Spleen (tissue), 11 donors: ENCODE results near the gene ZCCHC7. TPM values are rescaled to one million over a fixed set of nuclear protein-coding genes. Genes with fewer than 3 reads are reported as not detected.

Experiments used
- DNase-seq: peaks from one replicate; pipeline ENCODE4 v3.0.0-alpha.2; 2020
- H3K27ac ChIP-seq, 8 donors: fragments of 200-600 bp; sonication (generic) in 7 of 8; 1 replicate in 4 of 8; 2 replicates in 4 of 8; pipeline versions ENCODE4 v1.5.0 to v1.8.0; 2016 to 2021; ENCODE audit warnings: inconsistent platforms in 4 of 8, mild to moderate bottlenecking in 4 of 8, moderate library complexity in 1 of 8
- H3K27me3 ChIP-seq, 7 donors: fragments of 200-600 bp; sonication (generic) in 6 of 7; replicated peaks in 1 of 7; 1 replicate in 4 of 7; 2 replicates in 3 of 7; pipeline versions ENCODE4 v1.5.0 to v1.8.0; 2016 to 2021; ENCODE audit warnings: inconsistent platforms in 3 of 7, mild to moderate bottlenecking in 1 of 7
- H3K36me3 ChIP-seq, 6 donors: fragments of 200-600 bp; sonication (generic) in 5 of 6; 1 replicate in 4 of 6; 2 replicates in 2 of 6; pipeline versions ENCODE4 v1.5.0 to v1.8.0; 2016 to 2021; ENCODE audit warnings: inconsistent platforms in 2 of 6
- H3K4me1 ChIP-seq, 6 donors: fragments of 200-600 bp; sonication (generic) in 5 of 6; 1 replicate in 3 of 6; 2 replicates in 3 of 6; pipeline versions ENCODE4 v1.5.0 to v1.8.0; 2016 to 2021; ENCODE audit warnings: inconsistent platforms in 3 of 6
- H3K4me3 ChIP-seq, 8 donors: fragments of 200-600 bp; sonication (generic) in 7 of 8; 1 replicate in 4 of 8; 2 replicates in 4 of 8; pipeline versions ENCODE4 v1.5.0 to v1.8.0; 2016 to 2021; ENCODE audit warnings: inconsistent platforms in 4 of 8, mild to moderate bottlenecking in 4 of 8, moderate library complexity in 2 of 8
- H3K9me3 ChIP-seq, 8 donors: fragments of 200-600 bp; sonication (generic) in 7 of 8; 1 replicate in 4 of 8; 2 replicates in 4 of 8; pipeline versions ENCODE4 v1.5.0 to v1.8.0; 2016 to 2021; ENCODE audit warnings: inconsistent platforms in 4 of 8
- CTCF ChIP-seq, 11 experiments: fragments of 200-600 bp in 7 of 11; fragments of 450-650 bp in 4 of 11; sonication (generic) in 4 of 11; IDR thresholded peaks in 8 of 11; conservative IDR thresholded peaks in 3 of 11; 1 replicate in 7 of 11; 2 replicates in 4 of 11; pipeline versions ENCODE4 v1.4.0 to v1.8.0; 2016 to 2021; ENCODE audit warnings: antibody characterized with exemption in 11 of 11, inconsistent platforms in 4 of 11, mild to moderate bottlenecking in 1 of 11
- POLR2A ChIP-seq, 3 donors: fragments of 450-650 bp; IDR thresholded peaks; one replicate each; pipeline ENCODE4 v1.5.1; 2017; ENCODE audit warnings: antibody characterized with exemption in 3 of 3, mild to moderate bottlenecking in 1 of 3
- POLR2AphosphoS5 ChIP-seq, 3 donors: sonication (generic); formaldehyde crosslinking; IDR thresholded peaks; one replicate each; pipeline ENCODE4 v1.5.1; 2017; ENCODE audit warnings: antibody characterized with exemption in 3 of 3
- WGBS, 5 donors: extraction: QIAGEN DNeasy Blood & Tissue Kit in 3 of 5; methylation state at CpG; one replicate each; pipeline versions ENCODE4 v1.1.5 to v1.1.7; 2013 to 2018; 5-methylcytosine and 5-hydroxymethylcytosine counted together
- intact Hi-C: fragments of 100-400 bp; cut with DNase I; formaldehyde crosslinking; loops from one replicate; pipeline ENCODE4 v1.15.0; 2023; ENCODE audit warnings: low total_unique reads
- polyA plus RNA-seq, 3 donors: library from polyadenylated mRNA; stranded (reverse); fragments of 200-250 nt; gene quantifications; one replicate each; pipeline ENCODE4 v1.2.1, GENCODE V29; 2013
- total RNA-seq, 7 donors: library from RNA; depleted of rRNA in 3 of 7; stranded (reverse); fragments of >200 nt in 3 of 7; fragmentation: NEBNext Ultra II Directional in 4 of 7; extraction: Animal tissue kit (Norgen Biotek cat#: 25700) in 4 of 7; gene quantifications; one replicate each; pipeline versions ENCODE4 v1.1.0 to v1.2.1, GENCODE V29; 2016 to 2021
- donor health status: healthy with polysubstance abuse.
- donor health status: DM: no; HTN: no; CAD: no; lungs with moderate emphysema.
- donor health status: DM: no; HTN: no; CAD: no.
- donor health status: Bipolar disorder and iron deficiency.
- donor health status: healthy.
- donor health status: DM: no; HTN: no; CAD: no.
- donor health status: DM: yes; HTN: yes; CAD: no.

The ZCCHC7 gene
- total and polyA plus RNA-seq, 10 donors: 17.0 to 50.6 (median 38.1) TPM

GRCh38 chr9:37405350-37405749 is 285.0 kb downstream of the ZCCHC7 start:
- 68 to 81% (median 77%) methylated on average over 3 of the region's 3 CpGs for WGBS, 5 donors
- DNase-seq: no peak
- intact Hi-C loops: no loop called here

GRCh38 chr9:37405764-37406380 is 285.5 kb downstream of the ZCCHC7 start:
- no peak overlapping the region for H3K27ac ChIP-seq
- no peaks in the 10 kb centered on the region for H3K27me3 ChIP-seq
- H3K4me1 ChIP-seq: peaks cover 0 to 60% (median 27%) of the 10 kb centered on the region in 6 donors
- TF ChIP-seq CTCF (IDR thresholded peaks at IDR 0.05 in 8 of 11, conservative IDR thresholded peaks at IDR 0.05 in 3 of 11): no peak
- 82 to 90% (median 88%) methylated on average over 10 of the region's 10 CpGs for WGBS, 5 donors
- intact Hi-C loops: no loop called here
- H3K9me3 ChIP-seq: no peaks in the 10 kb centered on the region
- DNase-seq: no peak
- H3K4me3 ChIP-seq: no peak overlapping the region
- H3K36me3 ChIP-seq: no peaks in the 10 kb centered on the region

More at GRCh38 chr9:37405350-37405749, 285.0 kb downstream of the ZCCHC7 start:
- Histone ChIP-seq H3K4me1 (peaks cover 0 to 54% (median 26%) of the 10 kb centered on the region in 6 donors), H3K27me3 (no peaks in the 10 kb centered on the region), H3K9me3 (no peaks in the 10 kb centered on the region), H3K27ac (no peak overlapping the region), H3K36me3 (no peaks in the 10 kb centered on the region), H3K4me3 (no peak overlapping the region)
- TF ChIP-seq POLR2A (IDR thresholded peaks at IDR 0.05) (no peak), POLR2AphosphoS5 (IDR thresholded peaks at IDR 0.05) (no peak), CTCF (IDR thresholded peaks at IDR 0.05 in 8 of 11, conservative IDR thresholded peaks at IDR 0.05 in 3 of 11) (no peak)

- Histone ChIP-seq H3K9me3 (no peaks in the 10 kb centered on the region), H3K27ac (no peak overlapping the region), H3K4me3 (no peak overlapping the region), H3K36me3 (no peaks in the 10 kb centered on the region), H3K27me3 (no peaks in the 10 kb centered on the region), H3K4me1 (peaks cover 0 to 69% (median 29%) of the 10 kb centered on the region in 6 donors)
- intact Hi-C loops: no loop called here
- no peak for DNase-seq
- WGBS, 5 donors: 88 to 94% (median 90%) methylated on average over 11 of the region's 11 CpGs
- no peak for TF ChIP-seq POLR2AphosphoS5 (IDR thresholded peaks at IDR 0.05)
- TF ChIP-seq CTCF (IDR thresholded peaks at IDR 0.05 in 8 of 11, conservative IDR thresholded peaks at IDR 0.05 in 3 of 11): no peak
- no peak for TF ChIP-seq POLR2A (IDR thresholded peaks at IDR 0.05)
Measured at GRCh38 chr9:37406603-37407401, 286.4 kb downstream of the ZCCHC7 start.

- DNase-seq: no peak
- Histone ChIP-seq H3K4me3 (no peak overlapping the region), H3K27me3 (no peaks in the 10 kb centered on the region), H3K9me3 (no peaks in the 10 kb centered on the region), H3K4me1 (peaks cover 0 to 70% (median 28%) of the 10 kb centered on the region in 6 donors), H3K27ac (no peak overlapping the region), H3K36me3 (no peaks in the 10 kb centered on the region)
- intact Hi-C loops: no loop called here
- 47 to 58% (median 52%) methylated on average over 2 of the region's 2 CpGs for WGBS, 5 donors
- TF ChIP-seq CTCF (IDR thresholded peaks at IDR 0.05 in 8 of 11, conservative IDR thresholded peaks at IDR 0.05 in 3 of 11) (peak in 6 of 11 experiments; percentile 14 to 24 (median 18)), POLR2A (IDR thresholded peaks at IDR 0.05) (no peak), POLR2AphosphoS5 (IDR thresholded peaks at IDR 0.05) (no peak)
Measured at GRCh38 chr9:37407468-37407867, 287.1 kb downstream of the ZCCHC7 start.
